Measurements from ENCODE around the gene TPRN.

TPRN gene

DNA sequence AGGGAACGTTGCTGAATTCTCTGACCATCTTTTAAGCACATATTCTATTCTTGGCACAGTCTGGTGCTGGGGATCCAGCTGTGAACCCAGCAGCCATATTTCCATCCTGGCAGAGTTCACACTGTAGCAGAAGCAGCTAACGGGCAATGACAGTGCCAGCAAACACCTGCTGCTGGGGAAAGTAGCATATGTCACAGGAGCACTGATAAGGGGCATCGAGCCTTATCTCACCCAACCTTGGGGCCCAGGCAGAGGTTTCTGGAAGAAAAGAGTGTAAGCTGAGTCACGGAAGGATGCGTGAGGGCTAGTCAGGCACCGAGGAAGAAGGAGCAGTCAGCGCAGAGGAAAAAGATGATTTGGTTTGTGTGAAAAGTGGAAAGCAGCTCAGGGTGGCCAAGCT, 6.1 kb upstream of the TPRN start:
- DNase-seq: no peak

DNA sequence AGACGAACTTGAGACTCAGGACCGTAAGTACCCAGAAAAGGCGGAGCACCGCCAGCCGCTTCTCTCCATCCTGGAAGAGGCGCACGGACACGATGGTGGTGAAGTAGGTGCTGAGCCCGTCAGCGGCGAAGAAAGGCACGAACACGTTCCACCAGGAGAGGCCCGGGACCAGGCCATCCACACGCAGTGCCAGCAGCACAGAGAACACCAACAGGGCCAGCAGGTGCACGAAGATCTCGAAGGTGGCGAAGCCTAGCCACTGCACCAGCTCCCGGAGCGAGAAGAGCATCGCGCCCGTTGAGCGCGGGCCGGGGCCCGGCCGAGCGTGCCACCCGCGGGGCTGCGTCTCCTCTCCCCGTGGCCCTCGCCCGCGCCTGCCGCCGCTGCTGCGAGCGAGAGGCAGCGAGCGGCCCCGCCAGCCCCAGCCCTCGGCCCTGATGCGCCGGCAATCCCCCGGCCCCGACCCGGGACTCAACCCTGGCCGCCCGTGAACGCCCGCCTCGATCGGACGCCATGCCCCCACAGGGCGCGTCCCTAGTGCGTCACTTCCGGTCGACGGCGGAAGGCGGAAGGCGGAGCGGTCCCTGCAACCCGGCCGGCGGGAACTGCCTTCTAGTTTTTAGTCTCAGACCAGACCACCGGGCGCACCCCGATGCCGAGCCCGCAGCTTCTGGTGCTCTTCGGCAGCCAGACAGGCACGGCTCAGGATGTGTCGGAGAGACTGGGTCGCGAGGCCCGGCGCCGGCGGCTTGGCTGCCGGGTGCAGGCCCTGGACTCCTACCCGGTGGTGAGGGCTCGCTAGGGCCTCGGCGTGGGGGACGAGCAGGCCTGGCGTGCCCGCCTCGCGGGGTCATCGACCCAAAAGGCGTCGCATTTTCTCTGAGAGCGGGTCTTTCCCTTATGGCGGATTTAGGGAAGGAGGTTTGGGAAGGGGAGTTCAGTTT, 4.9 kb upstream of the TPRN start, which contains the start of the genes NDOR1 and TMEM203:
Gene NDOR1, plus strand, starts transcription at position 575 of the 944 bp plus-strand sequence. Its CDS starts 78 bp downstream, at position 653.
Gene TMEM203, minus strand, starts transcription at position 523 of the 944 bp plus-strand sequence. Its CDS starts 234 bp downstream, at position 289.
- DNase-seq: peak; percentile 84

DNA sequence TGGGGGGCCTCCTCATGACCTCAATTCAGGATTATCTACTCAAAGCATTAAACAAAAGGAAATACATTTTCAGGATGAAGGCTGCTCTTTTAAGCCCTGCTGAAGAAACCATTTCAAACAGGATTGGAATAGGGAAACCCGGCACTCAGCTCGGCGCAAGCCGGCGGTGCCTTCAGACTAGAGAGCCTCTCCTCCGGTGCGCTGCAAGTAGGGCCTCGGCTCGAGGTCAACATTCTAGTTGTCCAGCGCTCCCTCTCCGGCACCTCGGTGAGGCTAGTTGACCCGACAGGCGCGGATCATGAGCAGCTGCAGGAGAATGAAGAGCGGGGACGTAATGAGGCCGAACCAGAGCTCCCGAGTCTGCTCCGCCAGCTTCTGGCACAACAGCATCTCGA, 4.2 kb upstream of the TPRN start:
- no peak for DNase-seq

DNA sequence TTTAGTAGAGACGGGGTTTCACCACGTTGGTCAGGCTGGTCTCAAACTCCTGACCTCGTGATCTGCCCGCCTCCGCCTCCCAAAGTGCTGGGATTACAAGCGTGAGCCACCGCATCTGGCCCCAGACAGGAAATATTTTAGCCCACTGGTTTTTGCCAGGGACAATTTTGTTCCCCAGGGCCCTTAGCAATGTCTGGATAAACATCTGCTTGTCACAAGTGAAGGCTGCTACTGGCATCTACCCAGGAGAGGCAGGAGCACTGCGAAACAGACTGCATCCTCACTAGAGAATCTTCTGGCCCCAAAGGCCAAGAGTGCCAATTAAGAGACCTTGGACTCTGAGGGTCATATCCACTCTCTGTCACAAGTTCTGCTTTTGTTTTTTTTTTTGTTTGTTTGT, 2.4 kb upstream of the TPRN start:
- no peak for DNase-seq

DNA sequence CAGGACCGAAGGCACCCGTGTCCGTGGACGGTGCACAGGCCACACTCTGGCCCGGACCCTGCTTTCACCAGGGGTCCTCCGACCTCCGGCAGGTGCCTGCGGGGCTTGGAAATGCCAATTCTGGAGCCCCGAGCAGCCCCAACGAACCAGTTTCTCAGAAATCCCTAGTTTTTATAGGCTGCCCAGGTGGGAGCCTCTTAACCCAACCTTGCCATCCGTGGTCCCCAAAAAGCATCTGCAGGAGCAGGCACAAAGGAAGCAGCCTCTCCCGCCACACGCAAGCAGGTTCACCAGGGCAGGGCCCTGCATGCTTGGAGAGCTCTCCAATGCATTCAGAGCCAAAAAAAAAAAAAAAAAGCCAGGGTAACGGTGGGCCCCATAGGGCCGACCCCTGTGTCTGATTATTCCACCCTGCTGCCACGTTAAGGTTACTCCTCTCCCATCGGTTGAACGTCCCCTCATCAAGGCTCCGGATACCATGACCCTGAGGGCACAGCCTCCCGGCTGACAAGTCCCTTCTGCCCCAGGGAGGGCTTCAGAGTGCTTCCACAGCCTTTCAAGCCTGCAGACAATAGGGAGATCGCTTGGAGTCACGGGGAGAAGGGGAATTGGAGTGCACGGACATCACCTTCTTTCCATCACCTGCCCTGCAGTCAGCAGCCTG, 796 bp upstream of the TPRN start:
- DNase-seq: no peak

DNA sequence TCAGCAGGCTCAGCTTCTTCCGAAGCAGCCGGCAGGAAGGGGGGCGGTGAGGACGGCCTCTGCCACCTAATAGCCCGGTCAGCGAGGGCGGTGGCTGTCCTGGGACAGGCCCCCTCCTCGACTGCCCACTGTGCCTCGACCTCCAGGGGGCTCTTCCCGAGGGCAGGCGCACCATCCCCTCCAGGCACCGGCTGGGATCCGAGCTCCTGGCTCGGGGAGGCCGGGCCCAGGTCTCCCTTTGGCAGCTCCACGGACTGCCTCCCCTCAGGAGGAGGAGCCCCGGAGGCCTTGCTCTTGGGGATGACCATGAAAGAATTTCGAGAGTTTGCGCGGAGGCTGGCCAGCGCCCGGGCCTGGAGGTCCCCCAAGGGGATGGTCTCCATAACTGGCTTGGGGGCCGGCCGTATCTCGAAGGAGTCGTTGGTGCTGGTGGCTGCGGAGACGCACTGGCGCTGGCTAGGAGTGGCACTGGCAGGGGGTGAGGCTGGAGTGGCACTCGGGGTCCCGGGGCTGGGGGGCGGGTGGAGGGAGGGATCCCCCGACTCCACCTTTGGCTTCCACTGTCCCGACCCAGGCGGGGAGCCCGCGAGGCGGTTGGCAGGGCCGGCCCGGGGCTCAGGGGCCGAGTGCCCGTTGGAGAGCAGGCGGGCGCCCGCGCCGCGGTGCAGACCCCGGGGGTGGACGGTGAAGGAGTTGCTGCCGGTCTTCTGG, 975 bp downstream of the TPRN start:
- no peak for DNase-seq

DNA sequence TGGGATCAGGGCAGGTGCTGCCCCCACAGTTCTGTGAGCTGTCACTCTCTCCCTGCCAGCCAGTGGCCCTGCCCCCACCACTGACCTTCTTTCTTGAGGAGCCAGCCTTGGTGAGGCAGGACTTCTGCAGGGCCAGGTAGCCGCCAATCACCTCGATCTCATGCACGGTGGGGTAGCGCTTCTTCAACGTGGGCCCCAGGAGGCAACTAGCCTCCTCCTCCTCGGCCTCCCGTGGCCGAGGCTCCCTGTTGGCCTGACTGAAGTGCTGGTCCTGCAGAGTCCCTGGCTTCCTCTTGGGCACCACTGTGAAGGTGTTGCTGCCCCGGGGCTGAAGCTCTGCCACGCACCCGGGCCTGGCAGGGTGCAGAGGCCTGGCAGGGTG, 1.6 kb downstream of the TPRN start:
- no peak for DNase-seq

DNA sequence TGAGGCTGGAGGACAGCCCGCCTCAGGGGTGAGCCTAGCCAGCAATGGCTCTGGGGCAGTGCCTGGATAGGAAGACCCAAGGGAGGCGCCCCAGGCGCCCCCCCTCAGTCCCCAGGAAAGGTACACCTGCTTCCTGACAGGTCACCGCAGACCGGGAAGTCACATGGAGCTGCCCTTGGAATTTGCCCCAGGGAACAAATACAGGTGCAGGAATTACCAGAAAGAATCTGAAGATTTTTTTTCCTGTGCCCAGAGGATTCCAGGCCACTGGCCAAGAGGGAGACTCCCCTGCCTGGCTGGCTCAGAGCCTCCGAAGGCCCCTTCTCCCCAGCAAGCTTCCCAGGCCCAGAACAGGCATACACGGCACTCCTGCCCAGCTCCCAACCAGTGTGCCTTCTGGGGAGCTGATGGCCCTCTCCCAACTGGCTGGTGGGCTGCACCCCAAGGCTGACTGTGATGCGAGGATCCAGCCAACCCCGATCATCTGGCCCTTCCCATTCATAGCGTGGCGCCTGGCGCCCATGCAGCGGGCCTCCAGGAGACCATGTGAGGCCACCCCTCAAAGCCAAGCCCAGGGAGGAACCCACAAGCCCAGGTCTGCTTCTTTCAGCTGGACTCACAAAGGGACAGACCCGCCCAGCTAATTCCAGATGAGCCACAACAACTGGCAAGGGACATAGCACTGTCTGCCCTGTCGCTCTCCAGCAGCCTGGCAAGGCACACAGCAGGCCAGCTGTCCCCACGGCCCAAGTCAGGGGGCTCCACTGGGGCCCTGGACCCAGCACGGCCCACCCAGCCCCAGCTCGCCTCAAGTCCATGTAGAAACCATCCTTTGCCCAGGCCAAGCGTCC, 2.3 kb downstream of the TPRN start:
- DNase-seq: no peak

DNA sequence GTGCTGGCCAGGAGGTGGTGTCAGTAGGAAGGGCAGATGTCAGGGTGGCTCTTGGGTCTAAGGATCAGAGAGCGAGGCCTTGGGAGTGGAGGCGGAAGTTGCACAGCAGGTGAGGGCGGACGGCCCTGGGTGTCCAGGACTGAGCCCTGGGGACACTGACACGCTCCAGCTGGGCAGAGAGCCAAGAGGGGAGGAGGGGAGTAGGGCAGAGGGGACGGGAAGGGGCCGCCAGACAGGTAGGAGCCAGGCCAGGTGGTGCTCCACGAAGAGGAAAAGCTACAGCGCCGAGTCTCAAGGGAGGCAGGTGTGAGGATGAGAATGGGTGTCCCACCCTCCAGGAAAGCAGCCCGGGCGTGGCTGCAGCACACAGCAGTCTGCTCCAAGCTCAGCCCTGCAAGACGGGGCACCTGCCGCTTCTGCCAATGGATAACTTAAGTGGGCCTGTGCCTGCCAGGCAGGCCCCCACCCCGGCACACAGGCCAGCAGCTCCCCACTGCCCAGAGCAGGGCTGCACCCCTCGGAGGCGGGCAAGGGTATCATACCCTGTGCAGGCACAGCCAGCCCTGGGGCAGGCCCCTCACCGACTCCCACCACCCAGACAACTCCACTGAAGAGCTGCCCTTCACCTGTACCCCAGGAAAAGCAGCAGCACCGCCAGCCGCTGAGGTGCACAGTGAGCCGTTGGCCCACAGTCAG, 4.9 kb downstream of the TPRN start:
- DNase-seq: peak; percentile 95

DNA sequence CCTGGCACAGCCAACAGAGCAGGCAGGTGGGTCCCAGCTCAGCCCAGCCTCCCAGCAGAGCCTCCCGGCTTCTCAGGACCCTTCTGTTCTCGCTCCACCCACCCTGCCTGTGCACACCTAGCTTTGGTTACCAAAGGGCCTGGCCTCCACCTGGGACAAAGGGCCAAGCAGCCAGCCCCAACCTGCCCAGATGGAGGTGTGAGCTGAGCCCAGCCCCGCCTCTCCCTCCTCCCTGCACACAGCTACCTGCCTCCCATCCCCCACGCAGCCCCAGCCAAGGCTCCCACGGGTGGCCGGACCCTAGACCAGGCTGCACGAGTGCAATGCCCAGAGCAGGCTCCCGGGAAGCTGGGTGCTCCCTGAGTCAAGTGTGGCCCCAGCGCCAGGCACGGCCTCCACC, 5.6 kb downstream of the TPRN start:
- peak; percentile 86 for DNase-seq

DNA sequence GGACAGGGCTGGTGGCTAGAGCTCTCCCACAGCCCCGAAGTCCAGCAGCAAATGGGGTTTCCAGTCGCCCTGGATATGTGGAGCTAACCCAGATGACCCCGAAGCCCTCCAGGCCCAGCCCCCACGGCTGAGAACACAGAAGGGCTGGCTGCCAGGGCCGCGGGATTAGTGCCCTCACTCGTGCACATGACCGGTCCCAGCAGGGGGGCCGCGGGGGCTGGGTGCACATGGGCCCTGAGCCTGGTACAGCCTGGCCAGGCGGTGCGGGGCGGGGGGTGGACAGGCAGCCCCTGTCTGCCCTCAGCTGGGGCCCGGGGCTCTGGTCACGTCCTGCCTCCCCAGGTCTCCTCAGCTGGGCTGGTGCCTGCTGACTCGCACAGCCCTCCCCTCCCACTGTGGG, 6.2 kb downstream of the TPRN start:
- no peak for DNase-seq

DNA sequence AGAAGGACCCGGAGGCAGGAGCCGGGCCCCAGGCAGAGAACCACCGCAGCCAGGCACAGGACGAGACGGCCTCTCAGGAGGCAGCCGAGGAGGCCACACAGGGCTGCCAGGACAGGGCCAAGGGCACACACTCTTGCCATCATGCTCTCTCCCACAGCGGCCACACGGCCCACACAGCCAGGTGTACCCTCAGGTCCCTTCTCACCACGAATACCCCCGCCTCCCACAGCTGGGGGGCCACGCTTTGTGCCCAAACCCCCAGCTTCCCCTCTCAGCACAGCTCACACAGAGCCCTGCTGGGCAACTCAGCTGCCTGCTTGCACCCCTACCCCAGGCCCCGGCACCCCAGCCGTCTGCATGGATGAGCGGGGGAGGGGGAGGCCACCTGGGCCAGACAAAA, 6.8 kb downstream of the TPRN start:
- DNase-seq: no peak

DNA sequence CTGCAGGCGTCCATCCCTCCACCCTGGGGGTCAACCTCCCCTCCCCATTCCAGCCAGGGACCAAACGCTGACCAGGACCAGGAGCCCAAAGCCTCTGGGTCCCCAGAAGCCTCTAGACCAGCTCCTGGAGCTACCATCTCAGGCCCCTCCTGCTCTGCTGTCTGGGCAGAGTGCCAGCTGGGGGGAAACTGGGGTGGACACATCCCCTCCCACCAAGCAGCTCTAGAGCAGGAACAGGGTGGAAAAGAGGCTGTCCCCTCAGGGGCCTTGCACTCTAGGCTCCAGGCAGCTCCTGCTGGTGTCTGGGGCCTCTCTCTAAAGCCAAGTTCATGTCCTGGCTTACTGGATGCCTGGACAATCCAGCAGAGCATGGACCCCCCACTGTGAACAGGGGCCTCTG, 7.7 kb downstream of the TPRN start:
- no peak for DNase-seq

DNA sequence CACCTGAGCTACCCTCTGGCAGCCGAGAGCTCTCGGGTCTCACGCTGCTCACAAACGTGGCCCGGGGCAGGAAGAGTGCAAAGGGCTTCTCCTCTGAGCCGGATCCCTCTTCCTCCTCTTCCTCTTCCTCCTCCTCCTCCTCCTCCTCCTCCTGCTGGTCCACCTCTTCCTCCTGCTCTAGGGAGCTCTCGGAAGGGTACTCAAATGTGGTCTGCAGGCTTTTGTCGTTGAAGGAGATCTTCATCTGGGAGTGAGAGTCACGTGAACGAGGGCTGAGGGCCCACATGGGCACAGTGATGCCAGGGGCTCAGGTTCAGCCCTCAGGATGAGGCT, 8.1 kb downstream of the TPRN start:
- DNase-seq: no peak

DNA sequence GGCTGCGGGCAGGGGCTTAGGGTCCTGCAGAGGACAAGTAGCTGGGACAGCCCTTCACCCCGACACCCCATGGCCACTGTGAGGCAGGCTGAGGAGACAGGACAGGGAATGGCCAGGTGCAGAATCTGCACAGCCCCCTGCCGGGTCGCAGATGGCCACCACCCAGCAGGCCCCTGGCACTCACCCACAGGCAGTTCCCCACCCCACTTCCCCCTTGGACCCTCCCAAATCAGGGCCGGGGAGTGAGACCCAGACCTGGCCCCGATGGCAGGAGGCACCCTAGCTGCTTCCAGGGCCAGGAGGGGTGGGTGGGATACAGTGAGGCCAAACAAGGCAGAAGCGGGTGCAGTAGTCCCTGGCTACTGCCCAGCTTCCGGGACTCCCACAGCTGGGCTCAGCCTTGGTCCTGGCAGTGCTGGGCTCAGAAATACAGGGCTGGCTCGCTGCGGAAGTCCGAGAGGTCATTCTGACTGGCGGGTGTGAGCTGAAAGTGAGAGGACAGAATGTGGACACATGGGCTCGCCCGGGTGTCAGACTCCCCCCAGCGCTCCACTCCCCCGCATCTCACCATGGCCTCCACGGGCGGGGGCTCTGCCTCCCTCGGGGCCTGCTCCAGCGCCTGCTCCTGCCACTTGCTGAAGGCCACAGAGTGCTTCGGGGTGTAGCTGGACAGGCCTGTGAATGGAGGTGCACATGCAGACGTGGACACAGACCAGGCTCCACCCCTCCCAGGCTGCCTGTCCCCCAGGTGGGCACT, 8.7 kb downstream of the TPRN start:
- no peak for DNase-seq

DNA sequence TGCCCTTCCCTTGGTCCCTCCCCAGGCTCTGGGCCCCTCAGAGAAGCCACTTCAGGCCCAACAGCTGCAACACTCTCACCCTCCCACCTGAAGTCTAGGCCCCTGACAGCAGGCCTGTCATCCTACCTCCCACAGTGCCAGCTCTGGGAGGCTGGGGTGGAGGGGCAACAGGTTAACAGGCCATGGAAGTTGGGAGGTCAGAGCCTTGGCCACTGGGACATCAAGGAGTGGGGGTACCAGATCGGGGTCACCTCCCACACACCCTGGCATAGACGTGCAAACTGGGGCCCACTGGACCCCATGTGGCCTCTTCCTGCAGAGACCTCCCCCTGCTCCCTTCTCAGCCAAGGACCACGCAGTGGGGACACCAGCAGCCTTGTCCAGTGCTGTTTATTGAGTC, 9.3 kb downstream of the TPRN start:
- no peak for DNase-seq

DNA sequence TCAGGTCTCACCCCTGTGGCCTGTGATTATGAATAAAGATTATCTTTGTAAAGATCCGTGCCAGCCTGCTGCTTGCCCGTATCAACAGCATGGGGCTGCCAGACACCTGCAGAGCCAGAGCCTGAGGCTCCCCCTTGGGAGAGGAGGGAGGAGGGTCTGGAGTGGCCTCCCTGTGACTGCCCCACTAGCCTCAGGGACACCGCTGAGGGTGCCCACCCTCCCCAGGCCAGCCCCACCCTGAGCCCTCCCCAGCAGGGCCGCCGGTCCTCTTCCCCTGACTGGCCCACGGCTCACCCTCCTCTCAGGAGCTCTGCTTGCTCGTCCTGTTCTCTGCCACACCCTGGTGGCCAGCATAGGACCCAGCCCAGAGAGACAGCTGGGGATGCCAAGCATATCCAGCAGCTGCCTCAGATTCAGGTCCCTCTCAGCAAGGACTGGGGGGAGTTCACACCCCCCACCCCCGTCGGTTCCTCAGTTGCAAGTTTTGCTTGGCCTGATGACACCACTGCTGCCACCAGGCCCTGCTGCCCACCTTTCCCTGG, 10.2 kb downstream of the TPRN start:
- no peak for DNase-seq

DNA sequence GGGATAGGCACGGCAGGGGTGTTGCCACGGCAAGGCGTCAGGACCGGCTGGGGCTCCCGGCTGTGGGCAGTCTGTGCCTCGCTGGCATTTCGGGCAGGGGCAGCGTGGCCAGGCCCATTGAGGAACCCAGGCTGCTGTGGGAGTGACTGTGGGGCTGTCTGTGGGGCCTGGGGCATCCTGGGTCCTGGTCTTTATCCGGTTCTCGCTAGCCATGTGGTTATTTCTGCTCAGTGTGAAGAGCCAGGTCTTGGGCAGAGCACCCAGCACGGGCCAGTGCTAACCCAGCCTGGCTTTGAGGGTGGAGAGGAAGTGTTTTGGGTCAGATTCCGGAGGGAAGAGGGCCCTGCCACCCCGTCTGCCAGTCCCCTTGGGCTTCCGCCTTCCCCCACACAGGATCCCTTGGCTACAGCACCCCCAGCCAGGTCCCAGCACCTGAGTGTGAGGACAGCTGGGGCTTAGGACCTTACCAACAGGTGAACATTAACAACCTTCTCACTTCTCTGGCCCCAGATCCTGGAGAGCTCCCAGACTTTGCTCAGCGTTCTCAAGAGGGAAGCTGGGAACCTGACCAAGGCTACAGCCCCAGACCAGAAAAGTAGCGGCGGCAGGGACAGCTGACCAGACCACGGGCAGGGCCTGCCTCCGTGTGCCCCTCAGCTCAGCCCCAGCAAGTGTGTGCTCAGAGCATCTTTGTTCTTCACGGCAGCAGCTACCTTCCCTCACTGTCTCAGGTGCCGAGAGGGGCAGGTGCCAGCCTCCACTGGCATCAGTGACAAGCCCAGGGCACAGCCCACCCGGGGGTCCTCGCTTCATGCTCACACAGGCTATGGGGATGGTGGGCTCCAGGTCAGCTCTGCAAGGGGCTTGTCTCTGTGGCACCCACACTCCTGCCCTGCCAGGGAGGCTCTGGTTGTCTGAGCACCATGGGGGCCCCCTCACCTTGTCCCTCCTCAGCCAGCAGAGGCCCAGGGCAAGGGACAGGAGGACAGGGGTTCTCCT, 10.9 kb downstream of the TPRN start:
- no peak for DNase-seq

DNA sequence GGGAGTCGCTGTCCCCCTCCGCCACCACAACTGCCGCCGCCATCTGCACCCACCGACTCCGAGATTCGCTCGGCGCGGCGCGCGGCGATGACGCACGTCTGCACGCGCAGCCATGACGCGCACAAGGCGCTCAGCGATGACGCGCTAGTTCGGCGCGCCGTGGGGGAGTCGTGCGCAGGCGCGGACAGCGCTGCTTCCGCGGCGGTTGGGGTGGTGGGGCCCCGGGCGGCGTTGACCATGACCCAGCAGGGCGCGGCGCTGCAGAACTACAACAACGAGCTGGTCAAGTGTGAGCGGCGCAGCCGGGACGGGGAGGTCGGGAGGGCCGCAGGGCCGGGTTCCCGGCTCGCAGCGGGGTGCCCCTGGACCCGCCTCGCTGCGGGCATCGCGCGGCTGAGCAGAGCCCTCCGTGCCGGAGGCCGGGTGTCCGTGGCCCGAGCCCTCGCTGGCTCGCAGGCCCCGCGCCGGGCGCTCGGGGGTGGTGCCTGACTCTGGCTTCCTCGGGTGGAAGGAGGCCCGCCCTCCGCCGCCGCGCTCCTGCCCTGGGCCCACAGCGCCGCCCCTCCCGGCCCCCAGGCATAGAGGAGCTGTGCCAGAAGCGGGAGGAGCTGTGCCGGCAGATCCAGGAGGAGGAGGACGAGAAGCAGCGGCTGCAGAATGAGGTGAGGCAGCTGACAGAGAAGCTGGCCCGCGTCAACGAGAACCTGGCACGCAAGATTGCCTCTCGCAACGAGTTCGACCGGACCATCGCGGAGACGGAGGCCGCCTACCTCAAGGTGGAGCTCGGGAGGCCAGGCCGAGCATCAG, 11.8 kb downstream of the TPRN start, which contains the start of the genes ANAPC2 and SSNA1:
Gene ANAPC2, minus strand, starts transcription at position 71 of the 807 bp plus-strand sequence. Its CDS starts 28 bp downstream, at position 43.
Gene SSNA1, plus strand, starts transcription at position 187 of the 807 bp plus-strand sequence. Its CDS starts 51 bp downstream, at position 238.
- peak; percentile 88 for DNase-seq

Data from NCI-H510A (cell line).